Stimulated activated CD4-positive, alpha-beta T cell treated with anti-CD3 and anti-CD28 coated beads, TNF-alpha, amount 100 ng/mL, for 48 hours (primary cell): ENCODE results near the gene IFI27L2.

Experiments
- DNase-seq, 3 donors: peaks; one replicate each; pipeline ENCODE4 v3.0.0-alpha.2; 2020; ENCODE audit warnings: low read depth in 3 of 3

Gene IFI27L2

GRCh38 chr14:94152676-94153075, 23.3 kb upstream of the IFI27L2 start:
- no peak for DNase-seq

GRCh38 chr14:94145902-94146527, 16.6 kb upstream of the IFI27L2 start:
- DNase-seq: no peak

- no peak for DNase-seq
These were observed 15.4 kb upstream of the IFI27L2 start for GRCh38 chr14:94144765-94145164.

- no peak for DNase-seq
These were observed 14.3 kb upstream of the IFI27L2 start for GRCh38 chr14:94143711-94144110.

GRCh38 chr14:94143239-94143638, 13.8 kb upstream of the IFI27L2 start:
- DNase-seq: no peak

GRCh38 chr14:94142836-94143235, 13.4 kb upstream of the IFI27L2 start:
- DNase-seq: no peak

GRCh38 chr14:94142247-94142646, 12.8 kb upstream of the IFI27L2 start:
- no peak for DNase-seq

GRCh38 chr14:94139421-94139820, 10.0 kb upstream of the IFI27L2 start:
- DNase-seq: no peak

- no peak for DNase-seq
These were observed 9.6 kb upstream of the IFI27L2 start for GRCh38 chr14:94139006-94139405.

GRCh38 chr14:94138251-94138650, 8.8 kb upstream of the IFI27L2 start:
- DNase-seq: no peak

- peak; percentile 73 to 82 (median 75) for DNase-seq
These were observed 7.3 kb upstream of the IFI27L2 start for GRCh38 chr14:94136575-94137331.

- no peak for DNase-seq
These were observed 6.1 kb upstream of the IFI27L2 start for GRCh38 chr14:94135476-94135875.

- peak; percentile 15 to 62 (median 51) for DNase-seq
These were observed 3.0 kb upstream of the IFI27L2 start for GRCh38 chr14:94132285-94132887.

- peak in 1 of 3 donors; percentile 29 for DNase-seq
These were observed 482 bp upstream of the IFI27L2 start for GRCh38 chr14:94129758-94130414.

- no peak for DNase-seq
These were observed 1.1 kb downstream of the IFI27L2 start for GRCh38 chr14:94128216-94128839.

GRCh38 chr14:94127330-94127729, 2.1 kb downstream of the IFI27L2 start:
- no peak for DNase-seq

- no peak for DNase-seq
These were observed 2.6 kb downstream of the IFI27L2 start for GRCh38 chr14:94126800-94127199.

GRCh38 chr14:94126419-94126677, 3.1 kb downstream of the IFI27L2 start:
- no peak for DNase-seq

GRCh38 chr14:94125659-94126418, 3.6 kb downstream of the IFI27L2 start:
- no peak for DNase-seq

- no peak for DNase-seq
These were observed 4.6 kb downstream of the IFI27L2 start for GRCh38 chr14:94124582-94125377.

GRCh38 chr14:94123868-94124267, 5.5 kb downstream of the IFI27L2 start:
- DNase-seq: no peak
